HG03565 (cell line): ENCODE results near the gene PCDH19.

ENCODE experiments used
- ATAC-seq: cut with Tn5 transposase; IDR thresholded peaks from one replicate; pipeline ENCODE4 v1.9.1; 2021; ENCODE audit warnings: mild to moderate bottlenecking, moderate library complexity; ENCODE audit not compliant: unreplicated experiment

PCDH19 gene

GRCh38 chrX:100407147-100407783, 2.8 kb downstream of the PCDH19 start:
- no peak for ATAC-seq

GRCh38 chrX:100405424-100405823, 4.6 kb downstream of the PCDH19 start:
- ATAC-seq = no peak

GRCh38 chrX:100404851-100405250, 5.2 kb downstream of the PCDH19 start:
- ATAC-seq = no peak

GRCh38 chrX:100395781-100396180, 14.3 kb downstream of the PCDH19 start:
- ATAC-seq = no peak

GRCh38 chrX:100381619-100382018, 28.5 kb downstream of the PCDH19 start:
- no peak for ATAC-seq

- no peak for ATAC-seq
Observed at GRCh38 chrX:100379388-100379986, 30.6 kb downstream of the PCDH19 start.

- ATAC-seq = no peak
Observed at GRCh38 chrX:100377826-100378225, 32.2 kb downstream of the PCDH19 start.

- ATAC-seq = no peak
Observed at GRCh38 chrX:100376576-100376975, 33.5 kb downstream of the PCDH19 start.

- ATAC-seq = no peak
Observed at GRCh38 chrX:100373673-100374072, 36.4 kb downstream of the PCDH19 start.

GRCh38 chrX:100368167-100368566, 41.9 kb downstream of the PCDH19 start:
- ATAC-seq = no peak

- no peak for ATAC-seq
Observed at GRCh38 chrX:100363896-100364295, 46.2 kb downstream of the PCDH19 start.

GRCh38 chrX:100358766-100359165, 51.3 kb downstream of the PCDH19 start:
- no peak for ATAC-seq

- no peak for ATAC-seq
Observed at GRCh38 chrX:100356351-100356896, 53.6 kb downstream of the PCDH19 start.

- no peak for ATAC-seq
Observed at GRCh38 chrX:100355680-100356079, 54.4 kb downstream of the PCDH19 start.

GRCh38 chrX:100353326-100353725, 56.7 kb downstream of the PCDH19 start:
- ATAC-seq = no peak

- no peak for ATAC-seq
Observed at GRCh38 chrX:100350704-100351489, 59.2 kb downstream of the PCDH19 start.

- ATAC-seq = no peak
Observed at GRCh38 chrX:100349391-100349790, 60.7 kb downstream of the PCDH19 start.

GRCh38 chrX:100341142-100341510, 68.9 kb downstream of the PCDH19 start:
- ATAC-seq = no peak

GRCh38 chrX:100340491-100341141, 69.5 kb downstream of the PCDH19 start:
- ATAC-seq = no peak

GRCh38 chrX:100328351-100328750, 81.7 kb downstream of the PCDH19 start:
- ATAC-seq = no peak

GRCh38 chrX:100319716-100320115, 90.4 kb downstream of the PCDH19 start:
- no peak for ATAC-seq
